GM19238 (cell line): ENCODE data around the gene OTOP3.
"Not testable (repeated sequence)": the region's sequence is repeated elsewhere in the genome, so short reads cannot be mapped to it uniquely, and the experiment has no call there.

Experiments
- DNase-seq: peaks from one replicate; pipeline ENCODE4 v3.0.0; 2011; ENCODE audit warnings: low spot score; ENCODE audit not compliant: insufficient read length

The OTOP3 gene, protein sequence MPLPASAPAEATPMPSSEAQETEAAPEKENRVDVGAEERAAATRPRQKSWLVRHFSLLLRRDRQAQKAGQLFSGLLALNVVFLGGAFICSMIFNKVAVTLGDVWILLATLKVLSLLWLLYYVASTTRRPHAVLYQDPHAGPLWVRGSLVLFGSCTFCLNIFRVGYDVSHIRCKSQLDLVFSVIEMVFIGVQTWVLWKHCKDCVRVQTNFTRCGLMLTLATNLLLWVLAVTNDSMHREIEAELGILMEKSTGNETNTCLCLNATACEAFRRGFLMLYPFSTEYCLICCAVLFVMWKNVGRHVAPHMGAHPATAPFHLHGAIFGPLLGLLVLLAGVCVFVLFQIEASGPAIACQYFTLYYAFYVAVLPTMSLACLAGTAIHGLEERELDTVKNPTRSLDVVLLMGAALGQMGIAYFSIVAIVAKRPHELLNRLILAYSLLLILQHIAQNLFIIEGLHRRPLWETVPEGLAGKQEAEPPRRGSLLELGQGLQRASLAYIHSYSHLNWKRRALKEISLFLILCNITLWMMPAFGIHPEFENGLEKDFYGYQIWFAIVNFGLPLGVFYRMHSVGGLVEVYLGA

DNA sequence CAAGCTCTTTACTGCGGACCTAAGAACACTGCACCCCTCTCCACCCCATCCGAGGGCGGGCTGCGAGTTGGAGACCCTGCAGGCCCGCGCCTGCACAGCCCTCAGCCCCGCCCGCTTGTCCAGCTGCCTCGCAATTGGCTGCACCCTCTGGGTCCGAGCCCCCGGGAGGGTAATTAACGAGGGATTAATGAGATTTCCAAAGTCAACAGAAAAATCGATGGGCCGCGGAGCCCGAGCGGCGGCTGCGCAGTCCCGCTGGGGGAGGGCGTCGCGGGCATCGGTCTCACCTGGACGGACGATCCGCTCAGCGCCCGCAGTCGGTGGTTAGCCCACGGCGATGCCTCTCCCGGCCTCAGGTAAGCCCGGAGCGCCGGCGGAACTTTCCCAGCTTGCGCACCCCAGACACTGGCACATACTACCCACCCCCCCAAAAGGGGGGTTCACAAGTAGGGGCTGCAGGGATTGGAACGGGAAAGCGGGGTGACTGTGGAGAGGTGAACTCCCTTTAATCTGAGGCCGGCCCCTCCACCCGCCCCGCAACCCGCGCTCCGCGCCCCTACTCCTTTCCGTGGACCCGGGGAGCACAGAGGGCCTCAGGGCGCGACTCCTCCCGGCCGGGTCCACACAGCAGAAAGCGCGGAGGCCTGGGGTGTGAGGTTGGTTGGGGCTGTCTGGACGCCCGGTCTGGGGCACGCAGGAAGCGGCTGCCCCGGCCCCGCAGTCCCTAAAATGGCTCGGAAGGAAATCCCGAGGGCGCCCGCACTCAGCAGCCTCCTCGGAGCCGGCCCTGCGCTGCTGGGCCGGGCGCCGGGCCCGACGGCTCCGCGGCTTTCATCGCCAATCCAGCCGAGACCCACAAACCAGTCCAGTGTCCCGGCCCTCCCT lies at the start of gene OTOP3:
Gene OTOP3, plus strand, starts transcription at position 314 of the 885 bp plus-strand sequence. Its CDS starts 24 bp downstream, at position 338.
- no peak for DNase-seq

DNA sequence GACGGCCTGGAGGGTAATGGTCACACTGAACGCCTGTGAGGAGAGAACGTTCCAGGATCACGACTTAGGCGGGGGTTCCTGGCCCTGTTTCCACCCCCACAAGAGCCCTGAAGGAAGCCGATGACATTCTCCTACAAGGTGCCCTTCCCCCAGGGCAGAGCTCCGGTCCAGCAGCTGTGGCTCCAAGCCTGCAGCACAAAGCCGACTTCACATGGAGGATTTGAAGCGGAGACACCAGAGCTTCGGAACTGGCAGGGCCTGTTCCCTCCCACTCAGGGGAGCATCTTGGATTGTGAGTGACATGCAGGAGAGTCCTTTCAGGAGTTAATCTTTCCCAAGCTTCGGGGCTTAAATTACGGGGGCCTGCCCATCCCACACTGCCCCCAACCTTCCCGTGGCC lies 47.2 kb upstream of the OTOP3 start:
- DNase-seq = no peak

DNA sequence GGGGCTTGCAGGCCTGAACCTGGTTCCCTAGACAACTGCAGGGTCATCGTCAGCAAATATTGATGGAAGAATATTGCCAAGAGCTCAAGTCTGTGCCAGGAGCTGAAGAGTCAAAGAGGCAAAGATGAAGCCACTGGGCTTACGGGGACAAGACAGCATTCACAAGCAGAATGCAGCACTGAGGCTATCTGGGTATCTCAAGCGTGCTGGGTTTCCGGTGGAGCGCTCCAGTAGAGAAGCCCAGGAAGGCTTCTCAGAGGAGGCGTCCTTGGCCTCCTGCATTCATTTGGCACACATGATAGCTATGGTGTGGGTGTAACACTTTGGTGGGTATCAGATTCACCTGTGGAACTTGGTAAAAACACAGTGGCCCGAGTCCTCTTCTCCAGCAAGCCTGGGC lies 45.1 kb upstream of the OTOP3 start:
- DNase-seq = no peak

DNA sequence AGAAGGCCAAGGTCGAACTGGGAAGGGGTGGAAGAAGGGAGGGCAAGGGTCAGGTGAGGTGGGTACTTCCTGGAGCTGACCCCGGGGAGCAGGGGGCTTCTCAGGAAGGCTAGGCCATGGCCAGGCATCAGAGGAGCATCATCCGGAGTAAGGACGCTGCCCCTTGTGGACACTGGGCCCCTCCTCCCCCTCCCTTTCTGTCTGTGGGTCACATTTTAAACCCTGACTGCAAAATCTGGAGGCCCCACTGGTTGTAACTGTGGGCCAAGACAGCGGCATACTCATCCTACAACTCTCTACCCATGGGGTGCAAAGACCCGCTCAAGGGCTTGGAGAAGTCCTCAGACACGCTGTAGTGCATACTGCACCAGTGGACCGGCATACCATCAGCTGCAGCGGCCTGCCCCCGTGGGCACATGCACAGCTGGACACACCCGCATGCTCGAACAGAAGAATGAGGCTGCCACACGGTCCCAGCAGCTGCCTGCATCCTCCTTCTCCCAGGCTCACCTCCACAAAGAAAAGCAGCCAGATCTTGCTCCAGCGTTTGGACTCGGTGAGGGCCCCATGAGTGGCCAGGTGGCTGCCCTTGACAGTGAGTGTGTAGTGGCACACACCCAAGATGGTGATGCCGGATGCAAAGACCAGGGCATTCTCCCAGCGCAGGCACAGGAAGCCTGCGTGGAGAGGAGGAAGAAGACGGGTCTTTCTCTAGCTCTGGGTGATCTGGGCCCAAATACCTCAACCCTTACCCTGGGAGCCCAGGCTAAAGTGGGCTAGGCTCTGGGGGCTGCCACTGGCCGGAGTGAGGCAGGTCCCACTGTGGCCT lies 43.5 kb upstream of the OTOP3 start:
- no peak for DNase-seq

DNA sequence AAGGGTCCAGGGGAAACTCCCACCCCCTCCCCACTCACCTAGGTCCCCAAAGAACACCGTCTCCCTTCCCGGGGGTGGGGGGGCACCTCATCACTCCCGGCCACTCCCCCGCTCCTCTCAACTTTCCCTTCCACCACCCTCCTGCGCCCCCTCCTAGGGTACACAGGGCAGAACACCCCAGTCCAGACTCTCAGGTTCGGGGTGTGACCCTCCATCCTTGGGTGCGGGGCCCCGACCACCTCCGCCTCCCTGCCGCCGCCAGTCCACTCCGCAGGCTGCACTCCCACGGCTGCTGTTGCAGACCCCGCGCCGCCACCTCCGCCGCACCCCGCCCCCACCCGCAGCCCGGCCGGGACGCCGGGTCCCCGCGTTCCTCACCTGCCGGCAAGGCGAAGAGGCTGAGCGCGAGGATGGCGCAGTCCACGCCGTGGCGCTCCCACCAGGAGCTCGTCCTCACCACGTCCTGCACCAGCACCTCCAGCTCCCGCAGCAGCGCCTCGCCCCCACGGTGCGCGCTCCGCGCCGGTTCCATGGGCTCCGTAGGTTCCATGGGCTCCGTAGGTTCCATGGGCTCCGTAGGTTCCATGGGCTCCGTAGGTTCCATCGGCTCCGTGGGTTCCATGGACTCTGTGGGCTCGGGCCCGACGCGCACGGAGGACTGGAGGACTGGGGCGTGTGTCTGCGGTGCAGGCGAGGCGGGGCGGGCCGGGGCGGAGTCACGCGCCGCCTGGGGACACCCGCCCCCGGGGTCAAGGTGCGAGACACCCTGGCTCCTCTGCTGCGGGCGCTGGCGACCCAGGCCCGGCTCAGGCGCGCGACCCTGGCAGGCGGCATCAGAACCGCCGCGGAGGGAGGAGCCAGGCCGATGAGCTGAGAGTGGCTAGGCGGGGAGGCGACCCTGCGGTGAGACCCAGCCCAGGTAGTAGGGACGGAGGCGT lies 42.5 kb upstream of the OTOP3 start, which contains the start of gene FADS6:
Gene FADS6, minus strand, starts transcription at position 660 of the 938 bp plus-strand sequence. Its CDS starts 38 bp downstream, at position 622.
- DNase-seq = no peak

DNA sequence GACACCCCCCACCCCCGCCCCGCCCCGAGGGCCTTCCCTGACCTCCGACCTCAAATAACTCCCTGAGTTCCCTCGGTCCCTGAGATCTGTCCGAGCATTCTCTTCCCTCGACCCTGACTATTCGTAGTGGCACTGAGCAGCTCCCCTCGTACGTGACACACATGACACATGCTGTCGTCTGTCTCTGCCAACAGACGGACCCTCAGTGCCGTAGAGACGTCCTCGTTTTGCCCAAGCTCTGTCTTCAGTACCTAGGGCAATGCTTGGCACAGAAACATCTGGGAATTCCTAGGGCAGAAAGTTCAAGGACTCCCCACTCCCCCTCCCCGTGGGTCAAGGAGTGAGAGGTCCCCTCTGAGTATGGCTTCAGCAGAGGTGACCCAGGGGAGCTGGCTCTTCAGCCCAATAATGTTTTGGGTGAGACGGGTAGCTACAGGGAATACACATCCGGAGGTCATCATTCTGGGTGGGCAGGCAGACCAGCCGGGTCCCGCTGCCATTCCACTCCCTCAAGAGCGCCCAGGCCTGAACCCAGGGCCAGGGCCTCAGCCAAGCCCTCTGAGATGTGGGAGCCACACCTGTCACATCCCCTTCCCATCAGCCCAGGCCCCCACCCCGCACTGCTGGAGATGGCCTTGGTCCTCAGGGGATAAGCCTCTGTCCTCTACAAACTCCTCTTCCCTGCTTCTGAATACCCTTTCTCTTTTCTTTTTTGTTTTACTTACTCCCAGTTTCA lies 41.6 kb upstream of the OTOP3 start:
- no peak for DNase-seq

DNA sequence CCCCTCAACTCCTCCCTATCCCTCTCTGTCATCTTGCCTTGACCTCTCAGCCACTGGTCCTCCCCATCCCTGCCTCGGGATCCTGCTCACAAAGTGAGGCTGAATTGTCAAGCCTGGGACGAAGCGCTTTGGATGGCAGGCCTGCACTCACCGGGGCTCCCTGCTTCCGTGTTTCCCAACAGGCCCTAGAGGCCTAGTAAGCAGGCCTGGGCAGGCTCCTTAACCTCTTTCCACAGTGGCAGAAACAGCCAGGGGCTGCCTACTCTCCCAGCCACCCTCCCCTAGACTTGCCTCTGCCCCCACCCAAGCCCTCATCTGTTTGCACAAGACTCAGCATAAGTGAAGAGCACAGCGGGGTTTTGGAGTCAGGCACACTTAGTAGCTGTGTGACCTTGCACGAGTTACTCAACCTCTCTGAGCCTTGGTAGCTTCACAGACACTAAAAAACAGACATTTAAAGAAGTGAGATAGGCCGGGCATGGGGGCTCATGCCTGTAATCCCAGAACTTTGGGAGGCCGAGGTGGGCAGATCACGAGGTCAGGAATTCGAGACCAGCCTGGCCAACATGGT lies 37.2 kb upstream of the OTOP3 start:
- DNase-seq = no peak

DNA sequence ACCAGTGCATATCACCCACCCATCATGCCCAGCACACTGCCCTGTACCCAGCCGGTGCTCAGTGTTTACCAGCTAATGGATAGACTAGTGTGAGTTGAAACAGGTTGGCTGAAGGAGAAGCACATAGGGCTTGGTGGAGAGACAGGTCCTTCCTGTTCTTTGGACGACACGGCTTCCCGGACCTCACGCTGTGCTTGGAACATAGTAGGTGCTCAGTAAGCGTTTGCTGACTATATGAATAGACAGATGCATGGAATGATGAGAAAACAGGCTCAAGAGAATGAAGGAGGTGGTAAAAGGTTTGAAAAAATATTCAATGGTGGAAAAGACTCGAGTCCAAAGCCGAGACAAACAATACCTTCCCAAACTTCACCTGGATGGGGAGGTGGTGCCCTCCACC lies 35.5 kb upstream of the OTOP3 start:
- DNase-seq = no peak

DNA sequence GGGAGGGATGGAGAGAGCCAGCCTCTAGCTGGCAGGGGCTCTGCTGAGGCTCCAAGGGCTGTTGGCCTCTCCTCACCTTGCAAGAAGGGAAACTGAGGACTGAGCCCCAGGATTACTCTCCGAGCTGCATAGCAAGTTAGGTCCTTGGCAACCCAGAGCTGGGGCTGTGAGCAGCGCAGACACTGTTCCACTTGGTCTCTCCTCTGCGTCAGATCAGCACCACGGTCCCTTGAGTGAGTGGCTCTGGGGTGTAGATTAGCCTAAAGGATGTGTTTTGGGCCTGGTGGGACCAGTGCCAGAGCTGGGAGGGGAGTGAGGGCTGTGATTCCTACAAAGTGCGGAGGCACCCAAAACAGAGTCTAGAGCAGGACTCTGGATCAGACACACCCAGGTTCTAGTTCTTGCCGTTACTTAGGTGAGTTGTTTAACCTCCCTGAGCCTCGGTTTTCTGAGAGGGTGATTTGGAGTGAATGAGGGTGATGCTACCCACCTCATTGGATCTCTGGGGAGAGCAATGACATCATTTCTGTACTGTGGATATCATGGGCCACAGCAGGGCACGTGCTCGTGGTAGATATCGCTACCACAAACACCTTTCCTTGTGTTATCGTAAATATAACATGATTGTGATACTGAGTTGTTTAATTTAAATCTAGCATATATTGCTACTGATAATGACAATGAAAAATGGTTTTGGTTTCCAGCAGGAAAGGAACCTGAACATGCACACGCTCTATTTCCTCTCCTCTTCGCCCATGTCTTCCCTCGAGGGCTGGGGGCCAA lies 34.2 kb upstream of the OTOP3 start:
- no peak for DNase-seq

DNA sequence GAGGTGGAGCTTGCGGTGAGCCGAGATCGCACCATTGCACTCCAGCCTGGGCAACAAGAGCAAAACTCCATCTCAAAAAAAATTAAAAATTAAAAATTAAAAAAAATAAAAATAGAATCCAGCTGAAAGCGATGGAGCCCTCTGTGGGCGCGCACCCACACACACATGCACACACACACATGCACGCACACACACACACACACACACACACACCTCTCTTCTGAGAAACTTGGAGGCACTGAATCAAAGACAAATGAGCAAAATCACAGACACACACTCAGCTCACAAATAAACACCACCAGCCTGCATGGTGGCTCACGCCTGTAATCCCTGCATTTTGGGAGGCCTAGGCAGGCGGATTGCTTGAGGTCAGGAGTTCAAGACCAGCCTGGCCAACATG lies 32.7 kb upstream of the OTOP3 start:
- no peak for DNase-seq

DNA sequence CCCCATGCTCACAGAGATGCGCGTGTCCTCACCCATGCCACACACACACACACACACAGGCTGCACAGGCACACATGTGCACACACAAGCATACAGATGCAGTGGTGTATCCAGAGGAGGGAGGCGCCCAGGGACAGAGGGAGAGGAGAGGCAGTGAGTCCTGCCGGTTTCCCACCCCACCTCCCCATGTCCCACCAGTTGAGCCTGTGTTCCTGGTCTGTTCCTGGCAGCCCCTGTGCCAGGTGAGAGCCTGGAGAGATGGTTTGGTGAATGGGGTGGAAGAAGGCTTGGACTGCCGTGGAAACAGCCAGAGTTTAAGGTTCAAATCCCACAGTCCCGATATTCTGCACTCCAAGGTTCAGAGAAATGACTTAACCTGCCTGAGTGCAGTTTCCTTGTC lies 32.0 kb upstream of the OTOP3 start:
- DNase-seq = no peak

DNA sequence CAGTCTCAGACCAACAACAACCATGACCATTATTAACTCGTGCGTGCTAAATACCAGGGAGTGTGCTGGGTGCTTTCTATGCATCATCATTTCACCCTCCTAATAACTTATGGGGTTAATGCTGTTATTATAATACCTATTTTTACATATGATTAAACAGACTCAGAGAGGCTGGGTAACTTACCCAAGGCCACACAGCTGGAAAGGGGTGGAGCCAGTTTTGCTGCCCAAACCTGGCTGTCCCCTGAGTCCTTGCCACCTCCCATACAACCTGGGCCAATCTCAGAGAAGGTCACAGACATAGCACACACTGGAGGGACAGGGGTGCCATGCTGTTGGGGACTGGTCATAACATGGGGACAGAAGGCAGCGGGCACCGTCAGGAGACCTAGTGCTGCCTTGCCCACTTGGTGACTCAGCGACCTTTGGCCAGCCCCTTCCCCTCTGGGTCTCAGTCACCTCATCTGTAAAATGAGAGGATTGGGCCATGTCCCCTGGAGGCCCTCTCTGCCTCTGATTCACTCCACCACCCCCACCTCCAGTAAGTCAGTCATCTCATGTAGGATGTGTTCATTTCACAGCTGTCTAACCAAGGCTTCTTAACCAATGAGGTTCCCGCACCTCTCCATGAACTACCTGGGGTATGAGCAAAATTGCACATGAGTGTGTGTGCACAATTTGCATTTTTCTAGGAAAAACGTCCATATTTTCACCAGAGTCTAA lies 30.9 kb upstream of the OTOP3 start:
- DNase-seq = no peak

DNA sequence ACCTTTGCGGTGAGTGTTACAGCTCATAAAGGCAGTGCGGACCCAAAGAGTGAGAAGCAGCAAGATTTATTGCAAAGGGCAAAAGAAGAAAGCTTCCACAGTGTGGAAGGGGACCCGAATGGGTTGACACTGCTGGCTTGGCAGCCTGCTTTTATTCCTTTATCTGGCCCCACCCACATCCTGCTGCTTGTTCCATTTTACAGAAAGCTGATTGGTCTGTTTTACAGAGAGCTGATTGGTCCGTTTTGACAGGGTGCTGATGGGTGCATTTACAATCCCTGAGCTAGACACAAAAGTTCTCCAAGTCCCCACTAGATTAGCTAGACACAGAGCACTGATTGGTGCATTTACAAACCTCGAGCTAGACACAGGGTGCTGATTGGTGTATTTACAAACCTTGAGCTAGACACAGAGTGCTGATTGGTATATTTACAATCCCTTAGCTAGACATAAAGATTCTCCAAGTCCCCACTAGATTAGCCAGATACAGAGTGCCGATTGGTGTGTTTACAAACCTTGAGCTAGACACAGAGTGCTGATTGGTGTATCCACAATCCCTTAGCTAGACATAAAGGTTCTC lies 29.4 kb upstream of the OTOP3 start:
- DNase-seq = not testable (repeated sequence)

DNA sequence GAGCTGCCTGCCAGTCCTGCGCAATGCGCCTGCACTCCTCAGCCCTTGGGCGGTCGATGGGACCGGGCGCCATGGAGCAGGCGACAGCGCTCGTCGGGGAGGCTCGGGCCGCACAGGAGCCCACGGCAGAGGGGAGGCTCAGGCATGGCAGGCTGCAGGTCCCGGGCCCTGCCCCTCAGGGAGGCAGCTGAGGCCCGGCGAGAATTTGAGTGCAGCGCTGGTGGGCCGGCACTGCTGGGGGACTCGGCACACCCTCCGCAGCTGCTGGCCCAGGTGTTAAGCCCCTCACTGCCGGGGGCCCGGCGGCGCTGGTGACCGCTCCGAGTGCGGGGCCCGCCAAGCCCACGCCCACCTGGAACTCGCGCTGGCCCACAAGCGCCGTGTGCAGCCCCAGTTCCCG lies 28.7 kb upstream of the OTOP3 start:
- no peak for DNase-seq

DNA sequence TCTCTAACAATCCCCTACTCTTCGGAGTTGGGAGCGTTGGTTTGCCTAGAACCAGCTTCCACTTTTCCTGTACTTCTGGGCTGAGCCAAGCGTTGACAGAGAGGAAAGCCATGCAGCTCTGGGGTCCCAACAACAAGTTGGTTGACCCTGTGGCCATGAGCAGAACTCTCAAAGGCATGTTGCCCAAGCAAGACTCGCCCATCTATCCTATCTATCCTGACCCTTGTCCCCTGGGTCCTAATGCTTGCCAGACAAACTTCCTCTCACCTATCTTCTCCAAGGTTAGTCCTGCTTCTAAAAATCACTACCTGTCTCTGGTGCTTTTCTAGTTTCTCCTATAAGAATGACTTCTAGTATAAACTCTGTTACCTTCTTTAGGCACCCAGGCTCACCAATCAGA lies 26.6 kb upstream of the OTOP3 start:
- DNase-seq = not testable (repeated sequence)

DNA sequence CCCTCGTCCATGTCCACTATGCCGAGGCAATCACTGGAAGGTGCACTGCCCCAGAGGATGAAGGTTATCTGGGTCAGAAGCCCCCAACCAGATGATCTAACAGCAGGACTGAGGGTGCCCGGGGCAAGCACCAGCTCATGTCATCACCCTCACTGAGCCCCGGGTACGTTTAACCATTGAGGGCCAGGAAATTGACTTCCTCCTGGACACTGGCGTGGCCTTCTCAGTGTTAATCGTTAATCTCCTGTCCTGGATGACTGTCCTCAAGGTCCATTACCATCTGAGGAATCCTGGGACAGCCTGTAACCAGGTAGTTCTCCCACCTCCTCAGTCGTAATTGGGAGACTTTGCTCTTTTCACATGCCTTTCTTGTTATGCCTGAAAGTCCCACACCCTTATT lies 24.3 kb upstream of the OTOP3 start:
- not testable (repeated sequence) for DNase-seq
